ENCODE results near the gene CNTN4. TPM values are rescaled to one million over a fixed set of nuclear protein-coding genes. Genes with fewer than 3 reads are reported as not detected.

The CNTN4 gene
- total RNA-seq, 4 donors from 2014 or later: 5.8 to 15.5 (median 9.0) TPM

DNA sequence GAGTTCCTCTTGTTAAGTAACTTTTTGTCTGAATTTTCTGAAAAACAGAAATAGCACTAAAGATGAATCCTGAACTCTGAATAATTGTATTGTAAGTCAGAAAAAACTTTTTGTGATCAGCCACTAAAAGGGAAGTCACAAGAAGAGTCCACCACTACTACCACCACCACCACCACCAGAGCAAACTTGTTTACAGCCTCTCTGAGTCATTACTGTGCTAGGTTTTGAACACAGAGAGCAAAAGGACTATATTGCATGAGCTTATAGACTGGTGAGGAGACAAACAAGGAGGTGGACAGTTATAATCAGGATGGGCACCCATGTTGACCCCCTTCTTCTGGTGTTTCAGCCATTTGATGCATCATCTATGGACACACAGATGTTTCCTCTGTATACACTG lies 869.8 kb downstream of the CNTN4 start:
- TF ChIP-seq POLR2A (IDR thresholded peaks at IDR 0.05) (no peak), POLR2AphosphoS5 (IDR thresholded peaks at IDR 0.05) (no peak), EP300 (IDR thresholded peaks at IDR 0.05) (no peak)
- TF ChIP-seq, protein P1, sequence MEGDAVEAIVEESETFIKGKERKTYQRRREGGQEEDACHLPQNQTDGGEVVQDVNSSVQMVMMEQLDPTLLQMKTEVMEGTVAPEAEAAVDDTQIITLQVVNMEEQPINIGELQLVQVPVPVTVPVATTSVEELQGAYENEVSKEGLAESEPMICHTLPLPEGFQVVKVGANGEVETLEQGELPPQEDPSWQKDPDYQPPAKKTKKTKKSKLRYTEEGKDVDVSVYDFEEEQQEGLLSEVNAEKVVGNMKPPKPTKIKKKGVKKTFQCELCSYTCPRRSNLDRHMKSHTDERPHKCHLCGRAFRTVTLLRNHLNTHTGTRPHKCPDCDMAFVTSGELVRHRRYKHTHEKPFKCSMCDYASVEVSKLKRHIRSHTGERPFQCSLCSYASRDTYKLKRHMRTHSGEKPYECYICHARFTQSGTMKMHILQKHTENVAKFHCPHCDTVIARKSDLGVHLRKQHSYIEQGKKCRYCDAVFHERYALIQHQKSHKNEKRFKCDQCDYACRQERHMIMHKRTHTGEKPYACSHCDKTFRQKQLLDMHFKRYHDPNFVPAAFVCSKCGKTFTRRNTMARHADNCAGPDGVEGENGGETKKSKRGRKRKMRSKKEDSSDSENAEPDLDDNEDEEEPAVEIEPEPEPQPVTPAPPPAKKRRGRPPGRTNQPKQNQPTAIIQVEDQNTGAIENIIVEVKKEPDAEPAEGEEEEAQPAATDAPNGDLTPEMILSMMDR (IDR thresholded peaks at IDR 0.05): no peak
- Histone ChIP-seq H3K9me3 (no peaks in the 10 kb centered on the region), H3K27me3 (no peaks in the 10 kb centered on the region), H3K27ac (no peak overlapping the region), H3K36me3 (no peaks in the 10 kb centered on the region), H3K4me1 (no peaks in the 10 kb centered on the region), H3K4me3 (no peak overlapping the region)
- ATAC-seq: no peak

DNA sequence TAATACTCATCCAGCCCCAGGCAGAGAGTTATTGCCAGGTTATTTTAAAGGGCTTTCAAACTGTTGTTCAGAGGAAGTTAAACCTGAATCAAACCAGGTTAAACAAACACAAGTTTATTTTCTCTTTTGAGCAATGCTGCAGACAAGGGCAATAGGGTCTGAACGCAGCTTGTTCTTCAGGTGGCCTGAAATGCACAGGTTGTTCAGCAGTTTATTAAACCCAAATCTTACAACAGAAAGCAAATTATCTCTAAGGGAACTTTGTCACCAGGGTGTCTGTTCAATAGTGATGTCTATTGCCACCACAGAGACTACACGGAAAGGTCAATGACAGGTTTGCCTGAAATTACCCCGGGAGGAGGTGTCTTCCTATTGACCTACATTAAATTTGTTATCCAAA lies 877.5 kb downstream of the CNTN4 start:
- no peak for ATAC-seq
- no peak overlapping the region for H3K27ac ChIP-seq
- no peaks in the 10 kb centered on the region for H3K27me3 ChIP-seq
- TF ChIP-seq POLR2A (IDR thresholded peaks at IDR 0.05): no peak
- no peak overlapping the region for H3K4me3 ChIP-seq
- H3K4me1 ChIP-seq: no peaks in the 10 kb centered on the region
- H3K9me3 ChIP-seq: no peaks in the 10 kb centered on the region
- no peaks in the 10 kb centered on the region for H3K36me3 ChIP-seq
- WGBS, 2 donors (ENCODE audit: low coverage in 1 of 2): 85 to 89% methylated on average over 3 of the region's 3 CpGs

DNA sequence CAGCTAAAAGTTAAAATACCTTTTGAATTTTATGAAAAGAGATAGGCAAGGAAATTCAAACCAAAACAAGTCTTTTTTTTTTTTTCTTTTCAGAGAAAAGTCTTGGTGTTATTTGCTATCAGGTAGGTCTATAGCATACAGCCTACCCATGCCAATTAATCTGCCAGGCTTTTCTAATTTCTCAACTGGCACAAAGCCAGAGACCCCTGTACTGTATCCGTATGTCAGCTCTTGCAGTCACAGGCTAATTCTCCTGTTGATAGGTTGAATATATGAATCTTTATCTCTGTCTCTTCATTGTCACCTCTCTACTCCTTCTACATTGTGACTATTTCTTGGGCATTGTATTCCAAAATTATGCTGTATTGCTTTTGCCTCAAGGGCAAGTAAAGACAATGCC lies 878.1 kb downstream of the CNTN4 start:
- Histone ChIP-seq H3K36me3 (no peaks in the 10 kb centered on the region), H3K9me3 (no peaks in the 10 kb centered on the region), H3K27me3 (no peaks in the 10 kb centered on the region), H3K4me3 (no peak overlapping the region), H3K4me1 (no peaks in the 10 kb centered on the region), H3K27ac (no peak overlapping the region)
- TF ChIP-seq EP300 (IDR thresholded peaks at IDR 0.05) (no peak), POLR2A (IDR thresholded peaks at IDR 0.05) (no peak), POLR2AphosphoS5 (IDR thresholded peaks at IDR 0.05) (no peak)
- TF ChIP-seq, protein P1 (IDR thresholded peaks at IDR 0.05): no peak
- WGBS, 2 donors (ENCODE audit: low coverage in 1 of 2): 36 to 82% methylated on average over 1 of the region's 1 CpG
- ATAC-seq: no peak

DNA sequence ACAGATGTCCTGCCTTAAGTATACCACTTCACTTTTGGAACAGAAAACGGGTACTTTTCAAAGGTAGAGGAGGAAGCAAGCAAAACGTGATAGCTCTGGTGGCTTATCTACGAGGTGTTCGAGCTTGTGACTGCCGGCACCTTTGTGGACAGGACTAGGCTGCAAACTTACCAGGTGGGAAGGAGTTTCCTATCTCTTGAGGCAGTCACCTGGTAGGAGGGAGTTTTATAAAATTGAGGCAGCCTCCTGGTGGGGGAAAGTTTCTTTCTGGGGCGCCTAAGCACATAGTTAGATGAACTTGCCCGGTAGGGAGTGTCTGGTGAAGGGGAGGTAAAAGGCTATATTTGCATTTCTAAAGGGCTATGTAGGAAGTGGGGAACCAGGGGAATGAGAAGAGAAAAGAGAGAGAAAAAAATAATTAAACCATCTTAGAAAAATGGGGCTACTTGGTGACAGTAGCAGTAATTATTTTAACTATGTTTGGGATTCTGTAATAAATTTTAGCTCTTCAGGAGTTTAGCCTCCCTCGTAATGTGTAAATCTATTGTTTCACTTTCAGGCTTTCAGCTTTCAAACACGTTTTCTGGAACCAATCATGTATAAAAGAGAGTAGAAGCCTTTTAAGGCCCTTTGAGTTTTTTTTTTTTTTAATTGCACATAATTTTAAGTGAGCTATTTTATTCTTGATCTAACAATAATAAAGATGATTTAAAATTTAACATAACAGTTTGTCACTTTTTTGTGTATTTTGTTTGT lies 880.5 kb downstream of the CNTN4 start:
- H3K27me3 ChIP-seq: no peaks in the 10 kb centered on the region
- H3K9me3 ChIP-seq: no peaks in the 10 kb centered on the region
- no peak for ATAC-seq
- no peak overlapping the region for H3K27ac ChIP-seq
- no peaks in the 10 kb centered on the region for H3K36me3 ChIP-seq
- no peak overlapping the region for H3K4me3 ChIP-seq
- no peaks in the 10 kb centered on the region for H3K4me1 ChIP-seq
- no peak for TF ChIP-seq POLR2A (IDR thresholded peaks at IDR 0.05)
- TF ChIP-seq POLR2AphosphoS5 (IDR thresholded peaks at IDR 0.05): no peak
- TF ChIP-seq, protein P1 (IDR thresholded peaks at IDR 0.05): no peak
- no peak for TF ChIP-seq EP300 (IDR thresholded peaks at IDR 0.05)
- 53 to 63% methylated on average over 7 of the region's 9 CpGs for WGBS, 2 donors (ENCODE audit: low coverage in 1 of 2)

DNA sequence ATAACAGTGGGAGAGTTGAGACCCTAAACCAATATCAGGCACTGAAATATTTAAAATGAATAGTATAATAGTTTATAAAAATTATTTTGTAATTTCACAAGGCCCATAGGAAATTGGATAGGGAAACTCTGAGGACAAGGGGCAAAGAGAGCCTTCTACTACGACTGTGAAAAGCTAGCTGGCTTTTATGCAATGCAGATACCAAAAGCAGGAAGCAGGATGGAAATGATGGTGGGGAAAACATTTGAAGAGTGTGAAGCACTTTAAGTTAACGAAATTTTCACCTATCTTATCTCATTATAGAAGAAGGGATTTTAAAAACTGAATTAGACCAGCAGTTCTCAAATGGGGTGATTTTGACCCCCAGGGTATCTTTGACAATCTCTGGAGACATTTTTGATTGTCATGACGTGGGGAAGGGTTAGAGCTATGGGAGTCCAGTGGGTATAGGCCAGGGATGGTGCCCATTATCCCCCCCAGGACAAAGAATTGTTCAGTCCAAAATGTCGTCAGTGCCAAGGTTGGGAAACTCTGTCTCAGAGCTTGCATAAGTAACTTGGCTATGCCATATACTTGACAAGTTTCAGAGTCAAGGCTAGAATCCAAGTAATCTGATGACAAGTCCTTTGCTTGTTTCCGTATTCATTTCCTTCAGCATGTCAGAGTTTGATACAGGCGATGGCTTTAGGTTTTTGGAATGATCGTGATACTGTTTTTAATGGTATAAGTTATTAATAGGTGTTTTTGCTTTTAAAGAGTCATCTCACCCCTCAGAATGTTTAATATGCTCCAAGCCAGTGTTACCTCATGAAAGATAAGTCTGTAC lies 885.6 kb downstream of the CNTN4 start:
- 75 to 83% methylated on average over 7 of the region's 7 CpGs for WGBS, 2 donors (ENCODE audit: low coverage in 1 of 2)
- no peak for TF ChIP-seq POLR2AphosphoS5 (IDR thresholded peaks at IDR 0.05)
- no peak for TF ChIP-seq POLR2A (IDR thresholded peaks at IDR 0.05)
- TF ChIP-seq EP300 (IDR thresholded peaks at IDR 0.05): no peak
- TF ChIP-seq, protein P1 (IDR thresholded peaks at IDR 0.05): no peak

More for the DNA sequence above, 885.6 kb downstream of the CNTN4 start:
- no peaks in the 10 kb centered on the region for H3K36me3 ChIP-seq
- H3K27me3 ChIP-seq: no peaks in the 10 kb centered on the region
- no peak overlapping the region for H3K4me3 ChIP-seq
- ATAC-seq: no peak
- no peak overlapping the region for H3K27ac ChIP-seq
- no peaks in the 10 kb centered on the region for H3K9me3 ChIP-seq
- no peaks in the 10 kb centered on the region for H3K4me1 ChIP-seq

All from gastroesophageal sphincter (tissue), 4 donors.